ENCODE measurements around the gene SAXO2.
"Not testable (repeated sequence)": the region's sequence is repeated elsewhere in the genome, so short reads cannot be mapped to it uniquely, and the experiment has no call there.

Gene SAXO2

DNA sequence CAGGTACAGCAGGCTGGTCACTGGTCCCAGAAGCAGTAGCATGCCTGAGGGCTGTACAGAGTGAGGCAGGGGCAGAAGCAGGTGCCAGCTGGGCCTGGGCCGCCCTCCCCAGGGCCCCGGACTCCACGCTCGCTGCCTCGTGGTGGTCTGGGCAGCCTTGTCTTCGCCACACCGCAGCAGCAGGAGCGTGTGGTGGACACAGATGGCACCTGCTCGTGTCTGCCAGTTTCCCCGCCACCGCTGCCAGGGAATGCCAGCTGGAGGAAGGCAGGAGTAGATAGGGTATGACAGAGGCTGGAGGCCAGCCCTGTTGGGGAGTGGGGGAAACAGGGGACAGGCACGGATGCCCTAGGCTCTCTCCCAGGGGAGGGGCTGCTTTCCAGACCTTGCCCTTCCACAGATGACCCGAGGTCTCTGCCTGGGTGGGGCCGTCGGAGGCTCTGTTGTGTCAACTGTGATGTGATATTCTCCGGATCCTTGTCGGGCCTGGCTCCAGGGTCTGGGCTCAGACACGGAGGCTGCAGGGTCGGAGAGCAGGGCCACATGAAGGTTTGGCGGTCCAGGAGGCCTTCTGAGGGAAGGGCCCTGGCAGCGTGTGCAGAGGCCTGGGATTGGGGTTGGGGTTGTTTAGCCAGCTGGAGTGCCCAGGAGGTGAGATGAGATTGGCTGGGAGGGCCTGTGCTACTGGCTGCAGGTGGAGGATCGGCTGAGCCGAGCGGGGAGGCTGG lies 53.1 kb downstream of the SAXO2 start:
- H3K9ac ChIP-seq = no peak overlapping the region
- H3K27me3 ChIP-seq (ENCODE audit: control insufficient read depth, insufficient read depth, low read length) = no peaks in the 10 kb centered on the region
- H3K4me2 ChIP-seq (ENCODE audit: low read length) = no peak overlapping the region
- H3K36me3 ChIP-seq (ENCODE audit: control insufficient read depth, insufficient read depth, low read length) = no peaks in the 10 kb centered on the region
- no peaks in the 10 kb centered on the region for H3K9me3 ChIP-seq (ENCODE audit: control insufficient read depth, low read length)
- H3K79me2 ChIP-seq = no peaks in the 10 kb centered on the region
- H3K4me1 ChIP-seq = no peaks in the 10 kb centered on the region
- H2AFZ ChIP-seq = no peak overlapping the region
- no peak overlapping the region for H3K4me3 ChIP-seq (ENCODE audit: low read depth, low read length)
- no peak overlapping the region for H3K27ac ChIP-seq
- TF ChIP-seq, protein P1, sequence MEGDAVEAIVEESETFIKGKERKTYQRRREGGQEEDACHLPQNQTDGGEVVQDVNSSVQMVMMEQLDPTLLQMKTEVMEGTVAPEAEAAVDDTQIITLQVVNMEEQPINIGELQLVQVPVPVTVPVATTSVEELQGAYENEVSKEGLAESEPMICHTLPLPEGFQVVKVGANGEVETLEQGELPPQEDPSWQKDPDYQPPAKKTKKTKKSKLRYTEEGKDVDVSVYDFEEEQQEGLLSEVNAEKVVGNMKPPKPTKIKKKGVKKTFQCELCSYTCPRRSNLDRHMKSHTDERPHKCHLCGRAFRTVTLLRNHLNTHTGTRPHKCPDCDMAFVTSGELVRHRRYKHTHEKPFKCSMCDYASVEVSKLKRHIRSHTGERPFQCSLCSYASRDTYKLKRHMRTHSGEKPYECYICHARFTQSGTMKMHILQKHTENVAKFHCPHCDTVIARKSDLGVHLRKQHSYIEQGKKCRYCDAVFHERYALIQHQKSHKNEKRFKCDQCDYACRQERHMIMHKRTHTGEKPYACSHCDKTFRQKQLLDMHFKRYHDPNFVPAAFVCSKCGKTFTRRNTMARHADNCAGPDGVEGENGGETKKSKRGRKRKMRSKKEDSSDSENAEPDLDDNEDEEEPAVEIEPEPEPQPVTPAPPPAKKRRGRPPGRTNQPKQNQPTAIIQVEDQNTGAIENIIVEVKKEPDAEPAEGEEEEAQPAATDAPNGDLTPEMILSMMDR (IDR thresholded peaks at IDR 0.05) = no peak

DNA sequence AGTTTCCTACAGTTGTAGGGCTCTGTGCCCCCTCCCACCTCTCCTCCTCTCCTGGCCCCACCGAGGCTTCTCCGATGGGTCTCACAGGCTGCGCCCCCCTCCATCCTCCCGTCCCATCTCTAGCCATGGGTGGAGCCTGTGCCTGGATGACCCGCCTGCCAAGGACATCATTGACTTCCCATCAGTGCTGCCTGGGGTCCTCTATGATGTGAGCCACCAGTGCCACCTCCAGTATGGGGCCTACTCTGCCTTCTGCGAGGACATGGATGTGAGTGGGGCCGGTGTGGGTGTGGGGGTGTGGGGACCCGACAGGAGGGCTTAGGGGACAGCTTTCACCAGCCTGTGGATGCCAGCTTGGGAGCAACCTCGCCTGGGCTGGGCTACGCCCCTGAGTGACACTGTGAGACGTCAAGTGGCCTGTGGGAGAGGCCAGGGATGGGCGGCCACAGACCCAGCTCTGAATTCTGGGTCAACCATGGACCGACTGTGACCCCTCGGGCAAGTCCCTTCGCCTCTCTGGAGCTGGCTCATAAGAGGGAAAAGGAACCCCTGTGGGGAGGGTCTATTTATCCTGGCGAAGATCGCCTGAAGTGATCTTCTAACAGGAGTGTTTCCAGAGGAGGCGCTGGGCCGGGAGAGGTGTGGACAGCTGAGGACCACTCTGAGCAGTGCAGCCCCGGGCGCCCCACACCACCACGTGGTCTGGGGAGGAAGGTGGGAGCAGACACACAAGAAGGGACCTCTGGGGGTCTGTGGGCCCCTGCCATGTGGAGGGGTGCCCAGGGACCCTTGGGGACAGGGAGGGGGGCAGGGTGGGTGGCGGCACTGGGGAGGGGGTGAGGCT lies 53.9 kb downstream of the SAXO2 start:
- H3K4me1 ChIP-seq; H3K27ac ChIP-seq; H3K4me3 ChIP-seq (ENCODE audit: low read depth, low read length); H2AFZ ChIP-seq; H3K4me2 ChIP-seq (ENCODE audit: low read length); H3K79me2 ChIP-seq; H3K36me3 ChIP-seq (ENCODE audit: control insufficient read depth, insufficient read depth, low read length); H3K27me3 ChIP-seq (ENCODE audit: control insufficient read depth, insufficient read depth, low read length); H3K9me3 ChIP-seq (ENCODE audit: control insufficient read depth, low read length); H3K9ac ChIP-seq: not testable (repeated sequence)

DNA sequence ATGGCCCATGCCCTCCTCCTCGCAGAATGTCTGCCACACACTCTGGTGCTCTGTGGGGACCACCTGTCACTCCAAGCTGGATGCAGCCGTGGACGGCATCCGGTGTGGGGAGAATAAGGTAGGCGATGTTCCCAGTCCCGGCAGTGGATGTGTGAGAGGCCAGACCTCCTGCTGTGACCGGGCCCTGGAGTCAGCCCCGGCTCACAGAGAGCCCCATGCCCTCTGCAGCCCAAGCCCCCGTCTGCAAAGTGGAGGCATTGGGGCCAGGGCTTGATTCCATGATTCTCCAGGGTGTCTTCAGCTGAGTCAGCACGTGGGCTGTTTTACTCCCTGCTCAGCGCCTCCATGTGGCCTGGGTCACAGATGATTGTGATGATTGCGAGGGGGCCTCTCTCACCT lies 54.5 kb downstream of the SAXO2 start:
- no peak overlapping the region for H3K9ac ChIP-seq
- no peaks in the 10 kb centered on the region for H3K27me3 ChIP-seq (ENCODE audit: control insufficient read depth, insufficient read depth, low read length)
- H3K4me3 ChIP-seq (ENCODE audit: low read depth, low read length) = no peak overlapping the region
- H3K79me2 ChIP-seq = no peaks in the 10 kb centered on the region
- H2AFZ ChIP-seq = no peak overlapping the region
- no peaks in the 10 kb centered on the region for H3K36me3 ChIP-seq (ENCODE audit: control insufficient read depth, insufficient read depth, low read length)
- no peak overlapping the region for H3K4me2 ChIP-seq (ENCODE audit: low read length)
- H3K9me3 ChIP-seq (ENCODE audit: control insufficient read depth, low read length) = no peaks in the 10 kb centered on the region
- TF ChIP-seq, protein P1 (IDR thresholded peaks at IDR 0.05) = no peak
- no peak overlapping the region for H3K27ac ChIP-seq
- no peaks in the 10 kb centered on the region for H3K4me1 ChIP-seq

DNA sequence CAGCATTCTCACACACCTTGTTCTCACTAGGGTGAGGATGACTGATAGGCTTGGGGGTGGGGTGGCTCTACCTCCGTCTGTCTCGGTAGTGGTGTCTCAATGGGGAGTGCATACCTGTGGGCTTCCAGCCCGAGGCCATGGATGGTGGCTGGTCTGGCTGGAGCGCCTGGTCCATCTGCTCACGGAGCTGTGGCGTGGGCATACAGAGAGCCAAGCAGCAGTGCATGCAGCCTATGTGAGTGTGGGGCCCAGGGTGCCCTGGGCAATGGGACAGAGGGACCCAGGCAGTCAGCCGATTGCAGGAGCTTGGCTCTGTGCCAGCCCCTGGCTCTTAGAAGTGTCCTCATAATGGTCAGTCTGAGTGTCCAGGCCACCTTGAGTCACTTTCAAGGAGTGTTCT lies 54.9 kb downstream of the SAXO2 start:
- not testable (repeated sequence) for H3K4me3 ChIP-seq (ENCODE audit: low read depth, low read length); H2AFZ ChIP-seq; H3K27ac ChIP-seq; H3K9me3 ChIP-seq (ENCODE audit: control insufficient read depth, low read length); H3K9ac ChIP-seq; H3K36me3 ChIP-seq (ENCODE audit: control insufficient read depth, insufficient read depth, low read length); H3K27me3 ChIP-seq (ENCODE audit: control insufficient read depth, insufficient read depth, low read length); H3K4me1 ChIP-seq; H3K4me2 ChIP-seq (ENCODE audit: low read length); H3K79me2 ChIP-seq

DNA sequence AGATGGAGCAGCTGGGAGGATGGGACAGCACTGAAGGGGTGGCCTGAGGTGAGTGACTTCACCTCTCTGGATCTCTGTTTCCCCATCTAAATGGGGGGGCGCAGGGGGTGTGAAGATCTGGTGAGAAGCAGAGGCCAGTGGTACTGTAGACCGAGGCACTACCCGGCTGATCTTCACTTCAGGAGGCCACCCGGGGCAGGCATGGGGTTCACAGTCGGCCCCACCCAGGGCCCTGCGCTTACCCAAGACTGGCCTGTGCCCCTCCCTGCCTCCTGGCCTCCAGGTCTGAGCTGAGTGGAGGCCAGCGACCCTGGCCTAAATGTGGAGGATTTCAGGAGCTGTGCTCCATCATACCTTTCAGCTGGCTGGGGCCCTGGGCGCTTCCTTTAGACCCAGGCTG lies 55.7 kb downstream of the SAXO2 start:
- not testable (repeated sequence) for H2AFZ ChIP-seq; H3K4me2 ChIP-seq (ENCODE audit: low read length); H3K9ac ChIP-seq; H3K27ac ChIP-seq; H3K79me2 ChIP-seq; H3K36me3 ChIP-seq (ENCODE audit: control insufficient read depth, insufficient read depth, low read length); H3K4me1 ChIP-seq; H3K27me3 ChIP-seq (ENCODE audit: control insufficient read depth, insufficient read depth, low read length); H3K4me3 ChIP-seq (ENCODE audit: low read depth, low read length); H3K9me3 ChIP-seq (ENCODE audit: control insufficient read depth, low read length)

DNA sequence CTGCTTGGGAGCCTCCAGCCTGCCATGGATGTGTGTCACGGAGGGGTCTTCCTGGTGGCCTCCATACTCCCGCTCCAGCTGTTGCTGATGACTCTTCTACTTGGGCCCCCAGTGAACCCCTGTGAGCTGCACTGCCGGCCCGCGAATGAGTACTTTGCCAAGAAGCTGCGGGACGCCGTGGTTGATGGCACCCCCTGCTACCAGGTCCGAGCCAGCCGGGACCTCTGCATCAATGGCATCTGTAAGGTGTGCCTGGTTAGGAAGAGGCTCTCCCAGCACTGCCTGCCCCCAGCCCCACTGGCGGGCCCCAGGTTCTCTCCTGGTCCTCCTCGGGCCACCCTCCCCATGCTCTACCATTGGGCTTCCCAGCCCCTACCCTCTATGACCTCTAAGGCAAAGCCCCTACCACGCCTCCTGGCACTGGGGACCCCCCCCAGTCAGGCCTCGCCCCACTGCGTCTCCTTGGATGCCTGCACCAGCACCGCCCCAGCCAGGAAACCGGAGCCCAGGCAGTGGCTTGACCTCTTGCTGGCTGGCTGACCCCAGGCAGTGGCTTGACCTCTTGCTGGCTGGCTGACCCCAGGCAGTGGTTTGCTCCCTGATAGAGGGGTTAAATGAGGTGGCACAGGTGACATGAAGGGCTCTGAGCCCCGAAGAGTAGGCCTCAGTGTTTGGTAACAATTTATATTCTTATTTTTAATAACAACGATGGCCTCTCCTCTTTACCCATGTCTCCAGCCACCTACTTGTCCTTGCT lies 57.1 kb downstream of the SAXO2 start:
- not testable (repeated sequence) for H3K4me2 ChIP-seq (ENCODE audit: low read length); H3K9ac ChIP-seq; H3K4me3 ChIP-seq (ENCODE audit: low read depth, low read length); H3K9me3 ChIP-seq (ENCODE audit: control insufficient read depth, low read length); H3K4me1 ChIP-seq; H3K27me3 ChIP-seq (ENCODE audit: control insufficient read depth, insufficient read depth, low read length); H3K36me3 ChIP-seq (ENCODE audit: control insufficient read depth, insufficient read depth, low read length); H2AFZ ChIP-seq; H3K79me2 ChIP-seq; H3K27ac ChIP-seq

DNA sequence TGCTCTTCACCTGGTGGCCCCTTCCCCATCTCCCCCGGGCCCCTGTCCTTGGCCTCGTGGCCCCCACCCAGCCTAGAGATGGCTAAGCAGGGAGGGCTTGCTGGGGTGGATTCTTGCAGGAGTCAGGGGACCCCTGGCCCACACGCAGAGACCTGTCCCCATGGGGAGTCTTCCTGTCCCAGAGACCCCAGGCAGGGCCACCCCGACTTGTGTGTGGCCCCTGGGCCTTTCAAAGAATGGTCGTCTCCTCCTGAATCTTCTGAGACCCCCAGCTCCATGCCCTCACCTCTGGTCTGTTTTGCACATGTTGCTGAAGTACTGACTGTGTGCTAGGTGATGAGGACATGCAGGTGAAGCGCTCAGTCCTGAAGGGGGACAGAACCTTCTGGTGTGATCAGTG lies 58.2 kb downstream of the SAXO2 start:
- H3K79me2 ChIP-seq; H3K27me3 ChIP-seq (ENCODE audit: control insufficient read depth, insufficient read depth, low read length); H3K9ac ChIP-seq; H3K4me2 ChIP-seq (ENCODE audit: low read length); H3K36me3 ChIP-seq (ENCODE audit: control insufficient read depth, insufficient read depth, low read length); H2AFZ ChIP-seq; H3K27ac ChIP-seq; H3K9me3 ChIP-seq (ENCODE audit: control insufficient read depth, low read length); H3K4me1 ChIP-seq; H3K4me3 ChIP-seq (ENCODE audit: low read depth, low read length): not testable (repeated sequence)

DNA sequence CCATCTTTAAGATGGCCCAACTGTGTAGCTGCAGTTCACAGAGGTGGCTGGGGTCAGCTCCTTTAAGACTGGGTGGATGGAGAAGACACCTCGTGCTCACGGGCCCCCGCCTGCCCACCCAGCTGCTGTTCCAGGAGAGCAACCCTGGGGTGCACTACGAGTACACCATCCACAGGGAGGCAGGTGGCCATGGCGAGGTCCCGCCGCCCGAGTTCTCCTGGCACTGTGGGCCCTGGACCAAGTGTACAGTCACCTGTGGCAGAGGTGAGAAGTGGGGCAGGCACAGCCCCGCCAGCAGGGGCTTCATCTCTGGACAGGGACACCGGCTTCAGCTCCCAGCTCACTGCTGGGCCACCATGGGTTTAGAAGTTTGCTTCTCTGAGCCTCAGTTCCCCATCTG lies 59.9 kb downstream of the SAXO2 start:
- H3K79me2 ChIP-seq; H3K4me3 ChIP-seq (ENCODE audit: low read depth, low read length); H3K9me3 ChIP-seq (ENCODE audit: control insufficient read depth, low read length); H3K27me3 ChIP-seq (ENCODE audit: control insufficient read depth, insufficient read depth, low read length); H2AFZ ChIP-seq; H3K27ac ChIP-seq; H3K36me3 ChIP-seq (ENCODE audit: control insufficient read depth, insufficient read depth, low read length); H3K9ac ChIP-seq; H3K4me1 ChIP-seq; H3K4me2 ChIP-seq (ENCODE audit: low read length): not testable (repeated sequence)

DNA sequence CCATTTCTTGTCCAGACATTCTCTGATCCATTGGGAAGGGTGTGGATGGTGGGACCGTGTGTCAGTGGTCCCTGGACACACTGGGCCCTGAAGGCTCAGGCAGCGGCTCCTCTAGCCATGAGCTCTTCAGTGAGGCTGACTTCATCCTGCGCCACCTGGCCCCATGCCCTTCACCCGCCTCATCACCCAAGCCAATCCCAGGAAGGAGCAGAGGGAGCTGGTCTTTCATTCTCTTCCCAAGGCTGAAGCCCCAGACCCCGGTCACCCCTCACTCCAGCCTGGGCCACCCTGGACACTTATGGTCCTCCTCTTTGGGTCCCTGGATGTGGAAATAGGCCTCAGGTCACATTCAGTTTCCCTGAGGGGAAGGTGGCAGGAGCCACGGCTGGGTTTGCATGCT lies 62.2 kb downstream of the SAXO2 start:
- H3K27ac ChIP-seq; H3K36me3 ChIP-seq (ENCODE audit: control insufficient read depth, insufficient read depth, low read length); H3K9ac ChIP-seq; H3K79me2 ChIP-seq; H3K4me1 ChIP-seq; H3K4me3 ChIP-seq (ENCODE audit: low read depth, low read length); H3K4me2 ChIP-seq (ENCODE audit: low read length); H3K9me3 ChIP-seq (ENCODE audit: control insufficient read depth, low read length); H2AFZ ChIP-seq; H3K27me3 ChIP-seq (ENCODE audit: control insufficient read depth, insufficient read depth, low read length): not testable (repeated sequence)
